ENCODE results near the gene GPS2. TPM values are rescaled to one million over a fixed set of nuclear protein-coding genes. Genes with fewer than 3 reads are reported as not detected.

GPS2 gene
- polyA plus RNA-seq, 3 donors, result 95.6 to 101 (median 97.4) TPM

DNA sequence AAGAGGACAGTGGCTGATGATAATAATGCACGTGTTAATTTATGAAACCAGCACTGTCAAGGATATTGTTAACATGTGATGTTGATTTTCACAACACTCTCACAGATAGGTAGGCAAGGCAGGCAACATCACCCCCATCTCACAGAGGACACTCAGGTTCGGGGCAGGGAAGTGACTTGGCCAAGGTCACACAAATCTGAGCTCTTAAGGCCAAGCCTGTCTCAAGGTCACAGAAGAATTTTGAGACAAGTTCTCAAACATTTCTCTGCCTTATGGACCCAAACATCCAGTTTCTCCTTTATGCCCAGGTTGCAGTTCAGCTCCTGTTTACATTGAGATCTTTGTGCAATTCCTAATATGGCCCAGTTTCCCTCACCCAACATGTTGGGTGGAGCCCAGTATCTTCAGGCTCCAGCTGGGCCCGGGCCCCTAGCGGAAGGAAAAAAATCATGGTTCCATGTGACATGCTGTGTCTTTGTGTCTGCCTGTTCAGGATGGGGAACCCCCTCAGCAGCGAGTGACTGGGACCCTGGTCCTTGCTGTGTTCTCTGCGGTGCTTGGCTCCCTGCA, 32.3 kb downstream of the GPS2 start:
- DNase-seq (ENCODE audit: extremely low read depth in 1 of 11, low read depth in 9 of 11, low spot score in 4 of 11), result no peak

DNA sequence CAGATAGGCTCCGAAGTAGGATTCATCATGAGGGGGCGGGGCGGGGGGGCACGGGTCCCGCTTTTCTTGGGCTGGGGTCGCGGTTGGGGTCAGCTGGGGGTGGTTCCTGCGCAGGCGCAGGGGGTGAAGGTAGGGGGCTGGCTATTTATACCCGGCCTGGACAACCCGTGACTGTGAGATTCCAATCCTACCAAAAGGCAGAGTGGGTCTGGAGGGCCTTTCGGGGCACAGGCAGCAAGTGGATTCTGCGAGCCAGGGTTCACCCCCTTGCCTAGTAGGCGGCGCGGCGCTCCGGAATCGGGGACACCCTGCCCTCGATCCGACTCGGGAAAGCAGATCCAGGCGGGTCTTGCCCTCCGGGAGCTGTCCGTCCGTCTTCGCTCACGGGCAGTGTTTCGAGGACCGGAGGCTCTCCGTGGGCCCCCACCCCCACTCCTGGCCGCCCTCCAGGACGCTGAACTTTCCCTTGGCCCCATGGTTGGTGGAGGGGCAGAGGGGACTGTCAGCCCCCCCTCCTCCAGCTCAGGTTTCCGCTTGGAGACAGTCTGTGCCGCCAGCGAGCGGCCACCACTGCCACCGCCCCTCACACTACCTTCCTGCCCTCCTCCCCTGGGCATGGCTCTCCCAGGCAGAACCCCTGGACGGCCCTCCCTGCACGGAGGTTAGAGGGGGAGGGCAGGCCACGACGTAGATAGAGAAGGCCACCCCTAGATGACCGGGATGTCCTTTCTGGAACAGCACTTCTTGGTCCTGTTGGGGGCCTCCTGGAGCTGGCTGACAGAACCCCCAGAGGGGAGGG, 33.0 kb downstream of the GPS2 start:
- DNase-seq (ENCODE audit: extremely low read depth in 1 of 11, low read depth in 9 of 11, low spot score in 4 of 11), result peak in 1 of 11 donors; percentile 34

DNA sequence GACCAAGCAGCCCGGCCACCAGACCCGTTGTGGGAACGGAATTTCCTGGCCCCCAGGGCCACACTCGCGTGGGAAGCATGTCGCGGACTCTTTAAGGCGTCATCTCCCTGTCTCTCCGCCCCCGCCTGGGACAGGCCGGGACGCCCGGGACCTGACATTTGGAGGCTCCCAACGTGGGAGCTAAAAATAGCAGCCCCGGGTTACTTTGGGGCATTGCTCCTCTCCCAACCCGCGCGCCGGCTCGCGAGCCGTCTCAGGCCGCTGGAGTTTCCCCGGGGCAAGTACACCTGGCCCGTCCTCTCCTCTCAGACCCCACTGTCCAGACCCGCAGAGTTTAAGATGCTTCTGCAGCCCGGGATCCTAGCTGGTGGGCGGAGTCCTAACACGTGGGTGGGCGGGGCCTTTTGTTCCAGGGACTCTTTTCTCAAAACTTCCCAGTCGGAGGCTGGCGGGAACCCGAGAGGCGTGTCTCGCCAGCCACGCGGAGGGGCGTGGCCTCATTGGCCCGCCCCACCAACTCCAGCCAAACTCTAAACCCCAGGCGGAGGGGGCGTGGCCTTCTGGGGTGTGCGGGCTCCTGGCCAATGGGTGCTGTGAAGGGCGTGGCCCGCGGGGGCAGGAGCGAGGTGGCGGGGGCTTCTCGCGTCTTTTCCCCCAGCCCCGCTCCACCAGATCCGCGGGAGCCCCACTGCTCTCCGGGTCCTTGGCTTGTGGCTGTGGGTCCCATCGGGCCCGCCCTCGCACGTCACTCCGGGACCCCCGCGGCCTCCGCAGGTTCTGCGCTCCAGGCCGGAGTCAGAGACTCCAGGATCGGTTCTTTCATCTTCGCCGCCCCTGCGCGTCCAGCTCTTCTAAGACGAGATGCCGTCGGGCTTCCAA, 33.8 kb downstream of the GPS2 start, which contains the start of gene SLC2A4:
TSS of gene SLC2A4 (plus strand) at position 645 of the 879 bp plus-strand sequence. CDS start at position 862, 217 bp downstream.
- DNase-seq (ENCODE audit: extremely low read depth in 1 of 11, low read depth in 9 of 11, low spot score in 4 of 11), result peak; percentile 89 to 95 (median 91)

DNA sequence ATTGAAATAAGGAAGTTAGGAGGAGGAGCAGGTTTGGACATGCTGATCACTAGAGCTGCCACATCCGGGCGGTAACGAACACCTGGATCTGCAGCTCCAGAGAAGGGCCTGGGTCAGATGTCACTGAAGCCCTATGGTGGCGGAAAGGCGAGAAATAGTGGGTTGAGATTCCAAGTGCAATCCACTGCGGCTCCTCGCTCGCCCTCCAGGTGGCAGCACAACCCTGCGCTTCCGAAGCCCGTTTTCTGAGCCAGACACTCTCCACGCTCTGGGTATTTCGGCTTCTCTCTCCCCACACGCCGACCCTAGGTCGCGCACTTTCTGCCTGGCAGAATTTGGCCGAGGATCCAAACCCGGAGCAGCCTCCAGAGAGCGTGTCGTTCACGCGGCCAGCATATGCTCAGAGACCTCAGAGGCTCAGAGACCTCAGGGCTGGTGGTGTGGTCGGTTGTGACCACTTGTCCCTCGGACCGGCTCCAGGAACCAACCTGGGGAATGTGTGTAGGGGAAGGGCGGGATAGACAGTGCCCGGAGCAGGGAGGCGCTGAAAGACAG, 34.6 kb downstream of the GPS2 start:
- DNase-seq (ENCODE audit: extremely low read depth in 1 of 11, low read depth in 9 of 11, low spot score in 4 of 11), result peak in 7 of 11 donors; percentile 67 to 80 (median 75)

DNA sequence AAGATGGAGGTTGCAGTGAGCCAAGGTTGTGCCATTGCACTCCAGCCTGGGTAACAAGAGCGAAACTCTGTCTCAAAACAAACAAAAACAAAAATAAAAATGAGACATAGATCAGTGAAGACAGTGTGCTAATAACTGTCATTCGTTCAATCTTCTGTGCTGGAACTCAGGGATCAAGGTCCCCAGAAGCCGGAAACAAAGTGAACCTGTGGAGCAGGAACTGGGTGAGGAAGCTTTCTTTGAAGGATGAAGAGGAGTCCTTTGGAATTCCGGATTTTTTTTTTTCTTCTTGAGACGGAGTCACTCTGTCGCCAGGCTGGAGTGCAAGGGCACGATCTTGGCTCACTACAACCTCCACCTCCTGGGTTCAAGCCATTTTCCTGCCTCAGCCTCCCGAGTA, 35.7 kb downstream of the GPS2 start:
- no peak for DNase-seq (ENCODE audit: extremely low read depth in 1 of 11, low read depth in 9 of 11, low spot score in 4 of 11)

DNA sequence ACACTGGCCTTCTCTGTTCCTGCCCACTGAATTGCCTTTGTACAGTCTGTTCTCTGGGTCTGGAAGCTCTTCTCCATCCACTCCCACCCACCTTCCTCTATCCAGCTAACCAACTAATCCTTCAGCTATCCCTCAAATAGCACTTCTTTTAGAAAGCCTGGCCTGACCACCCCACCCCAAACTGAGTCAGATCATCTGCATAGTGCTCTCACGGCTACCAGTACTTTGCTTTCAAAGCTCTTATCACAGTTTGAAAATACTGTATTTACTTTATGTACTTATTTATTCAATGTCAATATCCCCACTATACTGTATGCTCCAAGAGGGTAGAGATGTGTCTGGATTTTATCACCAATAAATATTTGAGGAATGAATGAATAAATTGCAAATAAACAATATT, 48.4 kb downstream of the GPS2 start:
- DNase-seq (ENCODE audit: extremely low read depth in 1 of 11, low read depth in 9 of 11, low spot score in 4 of 11), result no peak

DNA sequence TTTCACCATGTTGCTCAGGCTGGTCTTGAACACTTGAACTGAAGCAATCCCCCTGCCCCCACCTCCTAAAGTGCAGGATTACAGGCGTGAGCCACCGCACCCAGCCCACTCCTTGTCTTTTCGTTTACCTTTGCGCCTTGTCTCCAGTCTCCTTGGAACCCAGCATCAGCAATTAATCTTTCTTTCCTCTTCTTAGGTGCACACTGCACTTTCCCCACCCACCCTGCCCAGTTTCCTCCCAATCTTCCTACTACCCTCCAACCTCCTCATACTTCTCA, 51.4 kb downstream of the GPS2 start:
- DNase-seq (ENCODE audit: extremely low read depth in 1 of 11, low read depth in 9 of 11, low spot score in 4 of 11), result no peak

DNA sequence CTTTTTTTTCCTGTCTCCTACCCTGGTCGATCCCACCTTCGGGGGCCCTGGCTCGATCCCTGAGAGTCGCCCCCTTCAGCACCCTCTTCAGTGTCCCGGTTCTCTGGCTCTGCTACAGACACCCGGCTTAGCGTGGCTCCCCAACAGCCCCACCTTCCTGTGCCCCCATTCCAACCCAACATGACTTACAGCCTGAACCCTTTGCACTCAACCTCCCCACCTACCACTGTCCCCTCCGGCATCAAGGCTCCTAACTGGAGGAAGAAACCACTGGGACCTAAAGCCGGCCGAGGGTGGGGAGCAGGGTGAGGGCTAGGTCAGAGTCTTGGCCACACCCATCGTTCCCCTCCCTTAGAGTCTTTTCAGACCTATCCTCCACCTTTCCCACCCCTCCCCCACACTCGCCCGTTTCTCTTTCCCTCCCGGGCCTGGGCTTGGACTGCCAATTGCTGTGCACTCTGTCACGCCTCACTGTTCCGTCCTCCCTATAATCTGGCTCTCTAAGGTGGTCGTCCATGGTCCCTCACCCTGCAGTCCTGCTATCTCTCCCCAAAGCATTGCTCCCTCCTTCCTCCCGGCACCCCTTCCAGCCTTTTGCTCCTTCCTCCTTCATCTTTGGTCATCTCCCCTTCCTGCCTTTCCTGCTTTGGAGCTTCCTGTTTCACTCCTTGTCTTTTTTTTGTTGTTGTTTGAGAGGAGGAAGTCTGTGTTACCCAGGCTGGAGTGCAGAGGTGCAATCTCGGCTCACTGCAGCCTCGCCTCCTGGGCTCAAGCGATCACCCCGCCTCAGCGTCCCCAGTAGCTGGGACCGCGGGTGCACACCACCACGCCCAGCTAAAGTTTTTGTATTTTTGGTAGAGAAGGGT, 52.0 kb downstream of the GPS2 start:
- peak in 1 of 11 donors; percentile 62 for DNase-seq (ENCODE audit: extremely low read depth in 1 of 11, low read depth in 9 of 11, low spot score in 4 of 11)

Other genes starting within 250 kb of the GPS2 start
- 1 to 10 TPM in 1 of 3 donors, under 1 TPM in 2; 0.89 to 2.2 (median 0.92) TPM for gene CLEC10A, start 235.1 kb downstream of the GPS2 start, polyA plus RNA-seq (ENCODE audit: insufficient read length in 3 of 3)
- gene ASGR2, start 200.5 kb downstream of the GPS2 start, polyA plus RNA-seq (ENCODE audit: insufficient read length in 3 of 3), result 1 to 10 TPM in 2 of 3 donors, under 1 TPM in 1; 0.89 to 2.6 (median 2.1) TPM
- 10 to 100 TPM in 1 of 3 donors, 1 to 10 TPM in 2; 6.1 to 10.7 (median 7.2) TPM for gene ASGR1, start 136.0 kb downstream of the GPS2 start, polyA plus RNA-seq (ENCODE audit: insufficient read length in 3 of 3)
- 10 to 100 TPM; 28.3 to 47.7 (median 37.6) TPM for gene DLG4, start 95.5 kb downstream of the GPS2 start, polyA plus RNA-seq (ENCODE audit: insufficient read length in 3 of 3)
- 100 to 1,000 TPM; 438 to 579 (median 497) TPM for gene ACADVL, start 95.4 kb downstream of the GPS2 start, polyA plus RNA-seq (ENCODE audit: insufficient read length in 3 of 3)
- gene DVL2, start 80.8 kb downstream of the GPS2 start, polyA plus RNA-seq (ENCODE audit: insufficient read length in 3 of 3), result 10 to 100 TPM; 49.8 to 66.7 (median 64.4) TPM
- gene PHF23, start 75.9 kb downstream of the GPS2 start, polyA plus RNA-seq (ENCODE audit: insufficient read length in 3 of 3), result 10 to 100 TPM; 51.3 to 65.8 (median 53.1) TPM
- 100 to 1,000 TPM; 435 to 476 (median 455) TPM for gene GABARAP, start 72.9 kb downstream of the GPS2 start, polyA plus RNA-seq (ENCODE audit: insufficient read length in 3 of 3)
- gene CTDNEP1, start 63.6 kb downstream of the GPS2 start, polyA plus RNA-seq (ENCODE audit: insufficient read length in 3 of 3), result 100 to 1,000 TPM; 151 to 152 (median 151) TPM
- gene ELP5, start 63.1 kb downstream of the GPS2 start, polyA plus RNA-seq (ENCODE audit: insufficient read length in 3 of 3), result 10 to 100 TPM; 51.6 to 63.0 (median 55.1) TPM
- 10 to 100 TPM; 41.1 to 74.2 (median 41.8) TPM for gene CLDN7, start 52.9 kb downstream of the GPS2 start, polyA plus RNA-seq (ENCODE audit: insufficient read length in 3 of 3)
- 1 to 10 TPM; 1.8 to 2.7 (median 2.5) TPM for gene SLC2A4, start 33.6 kb downstream of the GPS2 start, polyA plus RNA-seq (ENCODE audit: insufficient read length in 3 of 3)
- gene YBX2, start 20.7 kb downstream of the GPS2 start, polyA plus RNA-seq (ENCODE audit: insufficient read length in 3 of 3), result 1 to 10 TPM; 3.8 to 5.3 (median 5.2) TPM
- 100 to 1,000 TPM; 313 to 353 (median 324) TPM for gene EIF5A, start 7.7 kb downstream of the GPS2 start, polyA plus RNA-seq (ENCODE audit: insufficient read length in 3 of 3)
- gene NEURL4, start 14.0 kb upstream of the GPS2 start, polyA plus RNA-seq (ENCODE audit: insufficient read length in 3 of 3), result 10 to 100 TPM; 30.6 to 38.2 (median 36.1) TPM
- gene ACAP1, start 21.2 kb upstream of the GPS2 start, polyA plus RNA-seq (ENCODE audit: insufficient read length in 3 of 3), result 10 to 100 TPM in 1 of 3 donors, 1 to 10 TPM in 2; 7.0 to 12.5 (median 7.6) TPM
- gene KCTD11, start 36.8 kb upstream of the GPS2 start, polyA plus RNA-seq (ENCODE audit: insufficient read length in 3 of 3), result 10 to 100 TPM; 10.7 to 13.9 (median 12.0) TPM
- not detected for gene TMEM95, start 39.8 kb upstream of the GPS2 start, polyA plus RNA-seq (ENCODE audit: insufficient read length in 3 of 3)
- 1 to 10 TPM; 5.1 to 9.0 (median 6.0) TPM for gene TNK1, start 65.7 kb upstream of the GPS2 start, polyA plus RNA-seq (ENCODE audit: insufficient read length in 3 of 3)
- gene PLSCR3, start 79.2 kb upstream of the GPS2 start, polyA plus RNA-seq (ENCODE audit: insufficient read length in 3 of 3), result 10 to 100 TPM; 28.8 to 41.5 (median 41.4) TPM
- gene TMEM256, start 88.7 kb upstream of the GPS2 start, polyA plus RNA-seq (ENCODE audit: insufficient read length in 3 of 3), result 10 to 100 TPM; 81.9 to 99.2 (median 87.3) TPM
- 10 to 100 TPM; 21.4 to 36.4 (median 29.0) TPM for gene NLGN2, start 92.5 kb upstream of the GPS2 start, polyA plus RNA-seq (ENCODE audit: insufficient read length in 3 of 3)
- under 1 TPM in 2 of 3 donors, not detected in 1; 0.10 to 0.22 TPM for gene SPEM1, start 105.0 kb upstream of the GPS2 start, polyA plus RNA-seq (ENCODE audit: insufficient read length in 3 of 3)
- gene SPEM2, start 110.3 kb upstream of the GPS2 start, polyA plus RNA-seq (ENCODE audit: insufficient read length in 3 of 3), result not detected
- gene SPEM3, start 113.5 kb upstream of the GPS2 start, polyA plus RNA-seq (ENCODE audit: insufficient read length in 3 of 3), result not detected
- gene TMEM102, start 120.1 kb upstream of the GPS2 start, polyA plus RNA-seq (ENCODE audit: insufficient read length in 3 of 3), result 1 to 10 TPM; 3.4 to 5.2 (median 4.6) TPM
- gene FGF11, start 124.2 kb upstream of the GPS2 start, polyA plus RNA-seq (ENCODE audit: insufficient read length in 3 of 3), result 10 to 100 TPM in 1 of 3 donors, 1 to 10 TPM in 2; 5.6 to 12.6 (median 8.0) TPM
- 10 to 100 TPM in 2 of 3 donors, 1 to 10 TPM in 1; 9.3 to 10.7 (median 10.4) TPM for gene CHRNB1, start 129.7 kb upstream of the GPS2 start, polyA plus RNA-seq (ENCODE audit: insufficient read length in 3 of 3)
- 10 to 100 TPM; 34.9 to 54.9 (median 40.9) TPM for gene ZBTB4, start 164.3 kb upstream of the GPS2 start, polyA plus RNA-seq (ENCODE audit: insufficient read length in 3 of 3)
- gene SLC35G6, start 166.1 kb upstream of the GPS2 start, polyA plus RNA-seq (ENCODE audit: insufficient read length in 3 of 3), result under 1 TPM in 2 of 3 donors, not detected in 1; 0.26 TPM
- 100 to 1,000 TPM; 131 to 134 (median 134) TPM for gene POLR2A, start 169.0 kb upstream of the GPS2 start, polyA plus RNA-seq (ENCODE audit: insufficient read length in 3 of 3)
- gene TNFSF12, start 233.7 kb upstream of the GPS2 start, polyA plus RNA-seq (ENCODE audit: insufficient read length in 3 of 3), result 10 to 100 TPM; 19.0 to 26.6 (median 26.6) TPM
- 10 to 100 TPM; 10.4 to 17.2 (median 12.5) TPM for gene TNFSF13, start 243.4 kb upstream of the GPS2 start, polyA plus RNA-seq (ENCODE audit: insufficient read length in 3 of 3)
- gene SENP3, start 246.6 kb upstream of the GPS2 start, polyA plus RNA-seq (ENCODE audit: insufficient read length in 3 of 3), result 10 to 100 TPM; 61.6 to 86.9 (median 83.7) TPM

All from renal cortex interstitium (tissue), 11 donors.